KMS-11 (cell line): ENCODE results near the gene TMEM273.

Experiments
- H2AFZ ChIP-seq: fragments of 200-600 bp; sonication (generic); 2 replicates; pipeline ENCODE4 v1.6.1; 2016; ENCODE audit warnings: antibody characterized with exemption, mixed run types, low read depth
- H3K27ac ChIP-seq: fragments of 200-600 bp; sonication (generic); 2 replicates; pipeline ENCODE4 v1.6.1; 2016; ENCODE audit warnings: mild to moderate bottlenecking, mixed run types
- H3K27me3 ChIP-seq: fragments of 200-600 bp; sonication (generic); 2 replicates; pipeline ENCODE4 v1.6.1; 2017; ENCODE audit warnings: mild to moderate bottlenecking, low read depth, mixed run types, moderate library complexity; ENCODE audit not compliant: insufficient read depth
- H3K36me3 ChIP-seq: fragments of 200-600 bp; sonication (generic); 2 replicates; pipeline ENCODE4 v1.6.1; 2017; ENCODE audit warnings: mild to moderate bottlenecking, mixed run types; ENCODE audit not compliant: insufficient read depth
- H3K4me1 ChIP-seq: fragments of 200-600 bp; sonication (generic); 2 replicates; pipeline ENCODE4 v1.6.1; 2016; ENCODE audit warnings: mild to moderate bottlenecking, low read depth, mixed run types; ENCODE audit not compliant: poor library complexity, severe bottlenecking
- H3K4me2 ChIP-seq: fragments of 200-600 bp; sonication (generic); 2 replicates; pipeline ENCODE4 v1.7.0; 2016; ENCODE audit warnings: mild to moderate bottlenecking, mixed run types
- H3K4me3 ChIP-seq: fragments of 200-600 bp; sonication (generic); IDR thresholded peaks from 2 replicates; pipeline ENCODE4 v1.6.1; 2017; ENCODE audit warnings: low read depth, low read length, mixed read lengths; ENCODE audit not compliant: insufficient read depth
- H3K79me2 ChIP-seq: fragments of 200-600 bp; sonication (generic); 2 replicates; pipeline ENCODE4 v1.6.1; 2016; ENCODE audit warnings: low read depth, mixed run types; ENCODE audit not compliant: insufficient read depth
- H3K9ac ChIP-seq: fragments of 200-600 bp; sonication (generic); 2 replicates; pipeline ENCODE4 v1.6.1; 2016; ENCODE audit warnings: mild to moderate bottlenecking, mixed run types
- H4K20me1 ChIP-seq: fragments of 200-600 bp; sonication (generic); 2 replicates; pipeline ENCODE4 v1.6.1; 2016; ENCODE audit warnings: mild to moderate bottlenecking, mixed run types; ENCODE audit not compliant: insufficient read depth
- CTCF ChIP-seq: fragments of 200-600 bp; sonication (generic); conservative IDR thresholded peaks from 2 replicates; pipeline ENCODE4 v1.6.1; 2017; ENCODE audit warnings: low read depth, mild to moderate bottlenecking, antibody characterized with exemption, low read length, moderate library complexity, mixed read lengths

The TMEM273 gene

GRCh38 chr10:49112851-49113250, 75.3 kb downstream of the TMEM273 start:
- Histone ChIP-seq H3K79me2 (no peaks in the 10 kb centered on the region), H3K4me3 (no peak overlapping the region), H3K27ac (no peak overlapping the region), H2AFZ (no peak overlapping the region), H3K9ac (no peak overlapping the region), H4K20me1 (no peaks in the 10 kb centered on the region), H3K4me1 (no peaks in the 10 kb centered on the region), H3K36me3 (no peaks in the 10 kb centered on the region), H3K27me3 (no peaks in the 10 kb centered on the region), H3K4me2 (no peak overlapping the region)
- TF ChIP-seq CTCF = no peak

- no peaks in the 10 kb centered on the region for H3K27me3 ChIP-seq
- no peaks in the 10 kb centered on the region for H4K20me1 ChIP-seq
- H3K9ac ChIP-seq = no peak overlapping the region
- no peak overlapping the region for H3K4me3 ChIP-seq
- H3K79me2 ChIP-seq = no peaks in the 10 kb centered on the region
- H3K27ac ChIP-seq = no peak overlapping the region
- no peak for TF ChIP-seq CTCF
- H2AFZ ChIP-seq = no peak overlapping the region
- no peaks in the 10 kb centered on the region for H3K36me3 ChIP-seq
- no peaks in the 10 kb centered on the region for H3K4me1 ChIP-seq
- no peak overlapping the region for H3K4me2 ChIP-seq
These were observed 76.1 kb downstream of the TMEM273 start for GRCh38 chr10:49112098-49112497.

- H2AFZ ChIP-seq = no peak overlapping the region
These were observed 76.9 kb downstream of the TMEM273 start for GRCh38 chr10:49111320-49111698.

GRCh38 chr10:49110684-49111319, 77.4 kb downstream of the TMEM273 start:
- H3K27ac ChIP-seq = no peak overlapping the region
- TF ChIP-seq CTCF = no peak
- H3K9ac ChIP-seq = no peak overlapping the region
- H3K4me3 ChIP-seq = no peak overlapping the region
- no peaks in the 10 kb centered on the region for H4K20me1 ChIP-seq
- H3K27me3 ChIP-seq = no peaks in the 10 kb centered on the region
- no peak overlapping the region for H2AFZ ChIP-seq
- no peaks in the 10 kb centered on the region for H3K36me3 ChIP-seq
- H3K4me2 ChIP-seq = no peak overlapping the region
- no peaks in the 10 kb centered on the region for H3K4me1 ChIP-seq
- no peaks in the 10 kb centered on the region for H3K79me2 ChIP-seq

More at GRCh38 chr10:49111320-49111698, 76.9 kb downstream of the TMEM273 start:
- no peaks in the 10 kb centered on the region for H3K27me3 ChIP-seq
- no peak overlapping the region for H3K9ac ChIP-seq
- no peak overlapping the region for H3K4me2 ChIP-seq
- no peak for TF ChIP-seq CTCF
- H4K20me1 ChIP-seq = no peaks in the 10 kb centered on the region
- no peaks in the 10 kb centered on the region for H3K79me2 ChIP-seq
- H3K4me1 ChIP-seq = no peaks in the 10 kb centered on the region
- H3K27ac ChIP-seq = no peak overlapping the region
- no peaks in the 10 kb centered on the region for H3K36me3 ChIP-seq
- no peak overlapping the region for H3K4me3 ChIP-seq
